Measurements from ENCODE around the gene C1orf159. TPM values are rescaled to one million over a fixed set of nuclear protein-coding genes. Genes with fewer than 3 reads are reported as not detected.

C1orf159 gene
- total and polyA plus RNA-seq, 2 experiments from 2014 or later = 9.6 to 21.5 TPM

GRCh38 chr1:1146596-1146995 lies 30.7 kb upstream of the C1orf159 start:
- H3K79me2 ChIP-seq (replicated peaks; ENCODE audit: insufficient read depth) = no peaks in the 10 kb centered on the region
- no peak overlapping the region for H2AFZ ChIP-seq
- peaks cover 4% of the 10 kb centered on the region; the same call in 1 of the 2 replicates for H3K4me1 ChIP-seq (ENCODE audit: insufficient read depth)
- DNase-seq (ENCODE audit: low spot score) (no peak), ATAC-seq (no peak)
- Mint-ChIP-seq H3K9me3 (no peaks in the 10 kb centered on the region; the same call in 2 of the 3 replicates), H3K27ac (peak overlapping the region; percentile 44; the same call in 1 of the 2 replicates), H3K36me3 (ENCODE audit: low read depth) (no peaks in the 10 kb centered on the region), H3K4me1 (peaks cover 7% of the 10 kb centered on the region; the same call in 2 of the 3 replicates), H3K27me3 (ENCODE audit: insufficient read depth, low read depth, poor library complexity) (peaks cover 5% of the 10 kb centered on the region), H3K4me3 (no peak overlapping the region)
- H3K27me3 ChIP-seq (ENCODE audit: insufficient read depth) = no peaks in the 10 kb centered on the region
- TF ChIP-seq ZNF114 (CRISPR knock-in tag; IDR thresholded peaks at IDR 0.05) (no peak), ZNF331 (CRISPR knock-in tag; IDR thresholded peaks at IDR 0.05; ENCODE audit: low read depth) (no peak), CREB1 (CRISPR knock-in tag; IDR thresholded peaks at IDR 0.05; ENCODE audit: low read depth) (no peak), REST (IDR thresholded peaks at IDR 0.05; ENCODE audit: unreplicated experiment) (no peak), NANOG (IDR thresholded peaks at IDR 0.05; ENCODE audit: borderline replicate concordance) (no peak), EZH2 (IDR thresholded peaks at IDR 0.05; ENCODE audit: low read depth, unreplicated experiment) (no peak), JUNB (IDR thresholded peaks at IDR 0.05; ENCODE audit: unreplicated experiment) (no peak), POLR2AphosphoS5 (IDR thresholded peaks at IDR 0.05; ENCODE audit: low read depth) (no peak), STAT1 (IDR thresholded peaks at IDR 0.05; ENCODE audit: unreplicated experiment) (no peak), ZNF462 (CRISPR knock-in tag; IDR thresholded peaks at IDR 0.05) (no peak), EZH2phosphoT487 (IDR thresholded peaks at IDR 0.05; ENCODE audit: unreplicated experiment) (no peak), ETS1 (IDR thresholded peaks at IDR 0.05) (no peak), CTCF (conservative IDR thresholded peaks at IDR 0.05; ENCODE audit: low read depth in 2 of 2) (no peak)
- no peak overlapping the region for H3K4me2 ChIP-seq
- H3K27ac ChIP-seq (ENCODE audit: low read depth) = no peak overlapping the region
- H3K36me3 ChIP-seq (ENCODE audit: insufficient read depth) = no peaks in the 10 kb centered on the region; the same call in 1 of the 2 replicates
- no peaks in the 10 kb centered on the region for H3K9me2 ChIP-seq (ENCODE audit: insufficient read depth)
- no peaks in the 10 kb centered on the region for H4K20me1 ChIP-seq (replicated peaks; ENCODE audit: insufficient read depth)
- H3F3A ChIP-seq (replicated peaks; ENCODE audit: low read depth) = no peaks in the 10 kb centered on the region
- no peak overlapping the region for H3K4me3 ChIP-seq
